ENCODE data around the gene SUPT5H. TPM values are rescaled to one million over a fixed set of nuclear protein-coding genes. Genes with fewer than 3 reads are reported as not detected.

Gene SUPT5H
- total RNA-seq, 1 donor, result 75.9 TPM

GRCh38 chr19:39515551-39516191 lies 70.3 kb downstream of the SUPT5H start:
- no peak for DNase-seq (ENCODE audit: low read depth in 2 of 3, low spot score in 2 of 3)

GRCh38 chr19:39516270-39516669 lies 70.9 kb downstream of the SUPT5H start:
- no peak for DNase-seq (ENCODE audit: low read depth in 2 of 3, low spot score in 2 of 3)

GRCh38 chr19:39517432-39517831 lies 72.0 kb downstream of the SUPT5H start:
- DNase-seq (ENCODE audit: low read depth in 2 of 3, low spot score in 2 of 3), result no peak

- DNase-seq (ENCODE audit: low read depth in 2 of 3, low spot score in 2 of 3), result no peak
Measured at GRCh38 chr19:39518458-39518857, 73.1 kb downstream of the SUPT5H start.

- DNase-seq (ENCODE audit: low read depth in 2 of 3, low spot score in 2 of 3), result no peak
Measured at GRCh38 chr19:39518975-39519374, 73.6 kb downstream of the SUPT5H start.

GRCh38 chr19:39520541-39521484 lies 75.4 kb downstream of the SUPT5H start:
- DNase-seq (ENCODE audit: low read depth in 2 of 3, low spot score in 2 of 3), result no peak

GRCh38 chr19:39524495-39524894 lies 79.1 kb downstream of the SUPT5H start:
- no peak for DNase-seq (ENCODE audit: low read depth in 2 of 3, low spot score in 2 of 3)

GRCh38 chr19:39525205-39525604 lies 79.8 kb downstream of the SUPT5H start:
- DNase-seq (ENCODE audit: low read depth in 2 of 3, low spot score in 2 of 3), result no peak

Small RNA genes lying within 50 kb of the gene (small RNA-seq; reads per million reads assigned to genes)
- gene MIR4530, result not detected

Other genes with a start within 250 kb of the SUPT5H start
- gene NCCRP1, start 248.6 kb upstream of the SUPT5H start, total RNA-seq, result under 0.01 TPM
- gene SYCN, start 241.3 kb upstream of the SUPT5H start, total RNA-seq, result not detected
- gene IFNL3, start 200.6 kb upstream of the SUPT5H start, total RNA-seq, result 0.27 TPM
- 0.81 TPM for gene IFNL4, start 196.7 kb upstream of the SUPT5H start, total RNA-seq
- gene IFNL2, start 177.2 kb upstream of the SUPT5H start, total RNA-seq, result not detected
- not detected for gene IFNL1, start 149.2 kb upstream of the SUPT5H start, total RNA-seq
- 8.1 TPM for gene LRFN1, start 124.7 kb upstream of the SUPT5H start, total RNA-seq
- 123 TPM for gene GMFG, start 109.5 kb upstream of the SUPT5H start, total RNA-seq
- 84.8 TPM for gene SAMD4B, start 103.2 kb upstream of the SUPT5H start, total RNA-seq
- gene PAF1, start 54.5 kb upstream of the SUPT5H start, total RNA-seq, result 68.4 TPM
- 35.5 TPM for gene MED29, start 54.2 kb upstream of the SUPT5H start, total RNA-seq
- 98.3 TPM for gene ZFP36, start 38.7 kb upstream of the SUPT5H start, total RNA-seq
- gene PLEKHG2, start 32.9 kb upstream of the SUPT5H start, total RNA-seq, result 20.7 TPM
- gene RPS16, start 9.6 kb upstream of the SUPT5H start, total RNA-seq, result 641 TPM
- 42.3 TPM for gene TIMM50, start 35.3 kb downstream of the SUPT5H start, total RNA-seq
- 0.27 TPM for gene DLL3, start 53.4 kb downstream of the SUPT5H start, total RNA-seq
- gene SELENOV, start 69.6 kb downstream of the SUPT5H start, total RNA-seq, result not detected
- gene EID2B, start 87.3 kb downstream of the SUPT5H start, total RNA-seq, result 7.5 TPM
- 12.7 TPM for gene EID2, start 94.6 kb downstream of the SUPT5H start, total RNA-seq
- not detected for gene LGALS13, start 156.9 kb downstream of the SUPT5H start, total RNA-seq
- gene LGALS16, start 210.3 kb downstream of the SUPT5H start, total RNA-seq, result not detected